NB4 (cell line): ENCODE data around the gene DUSP5.

Experiments
- CTCF ChIP-seq: IDR thresholded peaks from one replicate; pipeline ENCODE4 v1.5.1; 2012; ENCODE audit warnings: low read depth, low read length
- MAX ChIP-seq: IDR thresholded peaks from 2 replicates; pipeline ENCODE4 v1.6.1; 2011; ENCODE audit warnings: low read depth, low read length
- MYC ChIP-seq: IDR thresholded peaks from 2 replicates; pipeline ENCODE4 v1.6.1; 2011; ENCODE audit warnings: low read depth, low read length
- POLR2A ChIP-seq: IDR thresholded peaks from 2 replicates; pipeline ENCODE4 v1.6.1; 2011; ENCODE audit warnings: mild to moderate bottlenecking; ENCODE audit not compliant: insufficient read length; ENCODE audit errors: extremely low read depth

GRCh38 chr10:110534571-110534970, 36.9 kb downstream of the DUSP5 start:
- TF ChIP-seq POLR2A: no peak
- no peak for TF ChIP-seq CTCF
- no peak for TF ChIP-seq MAX
- TF ChIP-seq MYC: no peak
